ENCODE results near the gene ATP4A.
"Not testable (repeated sequence)": the region's sequence is repeated elsewhere in the genome, so short reads cannot be mapped to it uniquely, and the experiment has no call there.

The ATP4A gene

DNA sequence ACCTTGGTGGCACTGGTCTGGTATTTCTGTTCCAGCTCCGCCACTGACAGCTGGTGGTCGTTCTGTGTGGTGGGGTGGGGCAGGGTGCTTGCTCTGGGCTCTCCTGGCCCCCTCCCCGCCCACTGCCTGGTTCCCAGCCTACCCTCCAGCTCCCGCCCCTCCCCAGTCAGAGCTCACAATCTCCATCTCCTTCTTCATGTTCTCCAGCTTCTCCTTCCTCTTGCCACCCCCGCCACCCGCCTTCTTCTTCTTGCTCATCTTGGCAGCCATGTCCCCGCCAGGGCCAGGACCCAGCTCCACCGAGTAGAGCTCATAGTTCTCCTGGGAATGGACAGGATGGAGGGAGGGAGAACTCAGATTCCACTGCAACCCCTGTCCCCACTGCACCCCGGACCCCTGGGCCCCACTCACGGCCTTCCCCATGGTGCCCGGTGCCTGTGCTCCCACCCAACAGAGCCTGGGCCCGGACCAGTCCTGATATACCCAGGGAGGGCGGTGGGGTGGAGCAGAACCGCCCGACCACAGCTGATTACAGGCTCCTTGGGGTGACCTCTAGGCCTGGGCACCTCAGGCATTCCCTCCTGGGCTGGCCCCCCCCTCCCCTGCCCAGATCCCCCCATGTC lies at the start of gene ATP4A:
Gene ATP4A, minus strand, starts transcription at position 452 of the 623 bp plus-strand sequence. Its CDS starts 29 bp downstream, at position 423.
- no peak for DNase-seq

DNA sequence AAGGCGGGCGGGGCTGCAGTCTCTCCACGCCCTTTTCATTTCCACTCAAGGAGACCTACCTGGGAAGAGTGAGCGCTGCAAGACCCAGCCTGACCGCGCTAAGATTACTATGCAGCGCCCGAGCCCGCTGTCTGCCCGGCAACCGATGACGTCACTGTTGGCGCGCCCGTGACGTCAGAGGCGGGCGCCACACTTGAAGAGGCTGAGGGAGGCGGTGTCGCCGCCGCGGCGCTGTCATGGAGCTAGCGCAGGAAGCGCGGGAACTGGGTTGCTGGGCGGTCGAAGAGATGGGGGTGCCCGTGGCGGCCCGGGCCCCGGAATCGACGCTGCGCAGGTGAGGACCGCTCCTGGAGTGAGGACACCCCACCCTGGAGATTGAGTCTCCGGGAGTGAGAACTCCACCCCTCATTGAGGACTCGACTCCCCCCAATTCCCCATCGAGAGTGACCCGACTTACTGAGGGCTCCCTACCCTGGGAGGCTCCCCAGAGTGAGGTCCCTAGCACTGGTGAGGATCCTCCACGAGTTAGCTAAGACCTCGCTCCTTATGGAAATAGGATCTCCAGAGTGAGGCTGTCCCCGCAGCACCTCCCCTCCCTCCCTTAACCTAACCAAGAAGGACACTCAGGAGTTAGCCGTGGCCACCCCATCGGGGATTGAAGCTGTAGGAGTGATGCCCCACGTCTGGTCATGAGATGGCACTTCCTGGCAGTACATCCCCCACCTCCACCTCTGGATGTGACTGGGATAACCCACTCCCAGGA lies 49.3 kb upstream of the ATP4A start, which contains the start of gene HAUS5:
Gene HAUS5, plus strand, starts transcription at position 177 of the 763 bp plus-strand sequence. Its CDS starts 60 bp downstream, at position 237.
- peak; percentile 78 for DNase-seq

DNA sequence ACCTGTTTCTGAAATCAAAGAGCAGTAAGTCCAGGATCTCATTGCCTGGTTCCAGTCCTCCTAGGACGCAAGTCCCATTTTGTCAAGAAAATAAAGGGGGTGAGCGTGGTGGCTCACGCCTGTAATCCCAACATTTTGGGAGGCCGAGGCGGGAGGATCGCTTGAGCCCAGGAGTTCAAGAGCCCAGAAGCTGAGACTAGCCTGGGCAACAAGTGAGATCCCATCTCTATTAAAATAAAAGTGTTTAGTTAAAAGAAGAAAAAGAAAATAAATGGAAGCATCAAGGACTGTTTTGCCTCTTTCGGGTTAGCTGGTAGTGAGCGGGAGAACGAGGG lies 48.7 kb upstream of the ATP4A start:
- no peak for DNase-seq

DNA sequence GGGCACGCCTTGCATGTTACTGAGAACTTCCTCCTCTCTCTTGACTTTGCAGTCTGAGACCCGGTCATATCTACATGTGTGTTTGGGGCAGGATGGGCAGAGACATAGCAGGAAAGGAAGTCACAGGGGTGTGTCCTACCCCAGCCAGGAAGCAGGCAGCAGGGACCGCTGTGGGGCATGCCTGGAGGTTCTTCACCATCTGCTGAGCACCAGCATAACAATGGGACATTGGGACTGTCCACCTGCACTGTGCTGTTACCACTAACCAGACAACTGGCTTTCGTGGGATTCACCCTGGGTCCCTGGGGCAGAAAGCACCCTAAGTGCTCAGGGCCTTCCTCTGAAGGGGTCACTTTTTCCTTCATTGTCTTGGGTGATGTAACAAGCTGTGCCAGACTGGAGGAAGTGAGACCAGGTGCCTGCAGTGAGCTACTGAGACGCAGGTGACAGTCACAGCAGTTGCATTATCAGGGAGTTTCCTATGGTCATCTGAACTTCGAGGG lies 46.4 kb upstream of the ATP4A start:
- DNase-seq = no peak

DNA sequence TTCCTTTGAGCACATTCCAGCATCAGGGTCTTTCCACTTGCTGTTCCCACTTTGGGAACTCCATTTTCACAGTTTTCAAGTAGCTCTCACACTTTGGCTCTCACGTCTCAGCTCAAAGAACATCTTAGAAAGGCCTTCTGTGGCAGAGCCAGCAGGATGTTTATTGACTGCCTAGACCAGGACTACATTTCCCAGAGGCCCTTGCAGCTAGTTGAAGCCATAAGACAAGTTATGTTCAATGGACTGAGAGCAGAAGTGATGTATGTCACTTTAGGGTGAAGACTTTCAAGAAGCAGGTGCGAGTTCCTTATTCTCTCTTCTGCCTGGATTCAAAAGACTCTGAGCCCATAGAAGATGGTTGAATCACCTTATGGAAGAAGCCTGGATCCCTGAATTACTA lies 44.8 kb upstream of the ATP4A start:
- DNase-seq = no peak

DNA sequence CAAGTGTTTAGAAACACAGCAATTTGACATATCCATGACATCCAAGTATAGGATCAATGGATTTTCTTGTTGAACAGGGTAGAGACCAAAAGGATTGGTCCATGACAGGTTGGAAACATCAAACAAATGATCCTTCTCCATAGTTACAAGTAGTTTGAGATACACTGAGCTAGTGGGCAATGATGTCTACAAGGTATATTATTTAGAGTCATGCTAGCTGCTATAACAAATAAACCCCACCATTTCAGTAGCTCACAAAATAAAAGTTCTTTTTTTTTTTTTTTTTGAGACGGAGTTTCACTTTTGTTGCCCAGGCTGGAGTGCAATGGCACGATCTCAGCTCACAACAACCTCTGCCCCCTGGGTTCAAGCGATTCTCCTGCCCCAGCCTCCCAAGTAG lies 44.2 kb upstream of the ATP4A start:
- no peak for DNase-seq

DNA sequence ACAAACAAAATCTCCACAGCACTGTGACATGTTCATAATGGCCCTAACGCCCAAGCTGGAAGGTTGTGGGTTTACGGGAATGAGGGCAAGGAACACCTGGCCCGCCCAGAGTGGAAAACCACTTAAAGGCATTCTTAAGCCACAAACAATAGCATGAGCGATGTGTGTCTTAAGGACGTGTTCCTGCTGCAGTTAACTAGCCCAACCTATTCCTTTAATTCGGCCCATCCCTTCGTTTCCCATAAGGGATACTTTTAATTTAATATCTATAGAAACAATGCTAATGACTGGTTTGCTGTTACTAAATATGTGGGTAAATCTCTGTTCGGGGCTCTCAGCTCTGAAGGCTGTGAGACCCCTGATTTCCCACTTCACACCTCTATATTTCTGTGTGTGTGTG lies 43.7 kb upstream of the ATP4A start:
- not testable (repeated sequence) for DNase-seq

DNA sequence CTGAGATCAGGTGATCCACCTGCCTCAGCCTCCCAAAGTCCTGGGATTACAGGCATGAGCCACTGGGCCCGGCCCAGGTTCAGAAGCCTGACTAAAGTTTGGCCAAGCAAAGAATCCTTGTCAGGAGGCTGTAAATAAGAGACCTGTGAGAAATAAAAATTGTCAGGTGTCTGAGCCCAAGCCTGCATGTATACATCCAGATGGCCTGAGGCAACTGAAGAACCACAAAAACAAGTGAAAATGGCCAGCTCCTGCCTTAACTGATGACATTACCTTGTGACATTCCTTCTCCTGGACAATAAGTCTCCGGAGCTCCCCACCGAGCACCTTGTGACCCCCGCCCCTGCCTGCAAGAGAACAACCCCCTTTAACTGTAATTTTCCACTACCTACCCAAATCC lies 41.0 kb upstream of the ATP4A start:
- not testable (repeated sequence) for DNase-seq

DNA sequence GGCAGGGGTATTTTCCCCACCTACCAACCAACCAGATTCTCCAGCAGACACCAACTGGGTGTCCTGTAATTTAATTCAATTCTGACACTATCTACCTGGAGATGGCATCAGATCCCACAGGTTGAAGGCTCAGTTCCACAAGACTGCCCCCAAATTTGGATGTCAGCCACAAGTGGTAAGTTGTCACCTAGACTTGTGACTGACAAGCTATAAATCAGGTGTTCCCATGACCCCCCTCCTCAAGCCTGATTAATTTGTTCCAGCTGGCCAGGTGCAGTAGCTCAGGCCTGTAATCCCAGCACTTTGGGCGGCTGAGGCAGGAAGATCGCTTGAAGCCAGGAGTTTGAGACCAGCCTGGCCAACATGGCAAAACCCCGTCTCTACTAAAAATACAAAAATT lies 38.5 kb upstream of the ATP4A start:
- no peak for DNase-seq

DNA sequence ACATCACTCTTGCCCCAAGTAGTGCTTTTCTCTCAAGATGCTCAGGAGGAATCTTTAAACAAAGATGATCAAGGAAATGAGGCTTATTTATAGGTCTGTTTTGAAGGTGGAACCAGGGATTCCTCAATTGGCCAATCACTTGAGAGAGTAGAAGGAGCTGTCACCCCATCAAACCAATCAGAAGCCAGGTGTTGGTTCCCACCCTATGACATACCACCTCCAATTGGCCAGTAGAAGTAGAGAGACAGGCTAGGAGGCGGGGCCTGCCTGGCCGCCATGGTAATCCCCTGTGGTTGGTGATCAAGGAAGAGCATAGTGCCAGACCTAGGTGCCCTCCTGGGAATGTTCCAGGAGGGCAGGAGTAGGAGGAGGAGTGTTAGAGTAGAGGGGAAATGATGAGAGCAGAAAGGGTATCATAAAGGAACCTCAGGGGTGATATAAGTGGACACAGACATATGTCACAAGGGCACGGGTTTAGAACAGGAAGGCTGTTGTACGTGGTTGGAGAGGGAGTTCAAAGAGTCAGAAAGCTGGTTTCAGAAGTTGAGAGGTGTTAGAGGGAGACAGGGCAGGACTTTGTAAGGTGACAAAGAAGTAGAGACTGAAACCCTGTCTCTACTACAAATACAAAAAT lies 33.0 kb upstream of the ATP4A start:
- no peak for DNase-seq

DNA sequence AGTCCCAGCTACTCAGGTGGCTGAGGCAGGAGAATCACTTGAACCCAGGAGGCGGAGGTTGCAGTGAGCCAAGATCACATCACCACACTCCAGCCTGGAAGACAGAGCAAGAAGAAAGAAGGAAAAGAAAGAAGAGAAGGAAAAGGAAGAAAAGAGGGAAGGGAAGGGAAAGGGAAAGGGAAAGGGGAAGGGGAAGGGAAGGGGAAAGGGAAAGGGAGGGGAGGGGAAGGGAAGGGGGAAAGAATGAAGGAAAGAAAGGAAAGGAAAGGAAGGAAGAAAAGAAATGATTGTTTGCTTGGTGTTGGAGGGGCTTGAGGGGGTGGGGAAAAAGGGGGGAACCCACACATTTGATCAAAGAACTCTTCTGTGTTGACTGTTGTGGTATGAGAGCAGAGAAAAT lies 32.5 kb upstream of the ATP4A start:
- DNase-seq = no peak

DNA sequence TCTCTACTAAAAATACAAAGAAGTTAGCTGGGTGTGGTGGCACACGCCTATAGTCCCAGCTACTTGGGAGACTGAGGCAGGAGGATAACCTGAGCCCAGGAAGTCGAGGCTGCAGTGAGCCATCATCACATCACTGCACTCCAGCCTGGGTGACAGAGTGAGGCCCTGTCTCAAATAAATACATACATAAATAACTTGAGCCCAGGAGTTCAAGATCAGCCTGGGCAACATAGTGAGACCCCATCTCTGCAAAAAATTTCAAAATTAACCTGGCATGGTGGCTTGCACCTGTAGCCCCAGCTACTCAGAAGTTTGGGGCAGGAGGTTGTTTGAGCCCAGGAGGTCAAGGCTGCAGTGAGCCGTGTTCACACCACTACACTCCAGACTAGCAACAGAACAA lies 31.6 kb upstream of the ATP4A start:
- DNase-seq = not testable (repeated sequence)

DNA sequence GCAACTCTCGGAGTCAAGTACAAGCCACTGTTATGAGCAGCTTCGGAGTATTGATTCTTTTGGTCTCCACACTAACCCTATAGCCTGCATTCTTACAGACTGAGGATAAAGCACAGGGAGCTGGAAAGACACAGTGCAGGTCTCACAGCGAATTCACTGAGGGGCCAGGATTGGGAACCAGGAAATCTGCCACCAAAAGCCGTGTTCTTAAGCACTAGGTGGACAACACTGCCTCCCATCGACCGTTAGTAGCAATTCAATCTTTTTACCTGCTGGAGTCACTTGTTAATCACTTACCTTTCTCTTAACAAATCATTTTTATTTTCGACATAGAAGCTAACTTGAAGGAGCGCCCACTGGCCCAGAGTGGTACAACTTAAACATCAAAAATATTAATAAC lies 28.8 kb upstream of the ATP4A start:
- DNase-seq = peak; percentile 58

DNA sequence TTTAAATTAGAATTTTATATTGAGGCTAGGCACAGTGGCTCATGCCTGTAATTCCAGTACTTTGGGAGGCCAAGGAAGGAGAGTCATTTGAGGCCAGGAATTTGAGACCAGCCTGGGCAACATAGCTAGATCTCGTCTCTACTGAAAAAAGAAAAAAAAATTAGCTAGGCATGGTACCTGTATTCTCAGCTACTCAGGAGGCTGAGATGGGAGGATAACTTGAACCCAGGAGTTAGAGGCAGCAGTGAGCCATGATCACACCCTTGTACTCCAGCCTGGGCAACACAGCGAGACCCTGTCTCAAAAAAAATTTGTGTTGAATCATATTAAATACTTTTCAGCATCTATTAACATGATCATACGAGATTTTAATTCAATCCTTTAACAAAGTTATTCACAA lies 27.4 kb upstream of the ATP4A start:
- DNase-seq = no peak

DNA sequence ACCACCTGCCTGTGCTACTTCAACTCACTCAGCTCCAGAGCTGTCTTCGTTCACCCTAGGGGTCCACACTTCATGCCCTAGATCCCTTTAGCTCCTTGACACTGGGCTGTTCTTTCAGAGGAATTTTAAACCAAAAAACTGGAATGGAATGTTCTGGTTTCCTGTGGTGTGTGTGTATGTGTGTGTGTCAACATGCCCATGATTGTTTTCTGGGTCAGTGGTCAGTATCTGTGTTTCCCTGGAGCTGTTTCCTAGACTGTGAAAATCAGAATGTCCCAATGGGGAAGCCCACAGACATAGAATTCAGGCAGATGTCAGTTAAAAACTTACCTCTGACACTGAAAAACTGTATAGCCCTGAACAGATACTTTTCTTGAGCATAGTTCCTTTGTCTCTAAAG lies 23.9 kb upstream of the ATP4A start:
- no peak for DNase-seq

DNA sequence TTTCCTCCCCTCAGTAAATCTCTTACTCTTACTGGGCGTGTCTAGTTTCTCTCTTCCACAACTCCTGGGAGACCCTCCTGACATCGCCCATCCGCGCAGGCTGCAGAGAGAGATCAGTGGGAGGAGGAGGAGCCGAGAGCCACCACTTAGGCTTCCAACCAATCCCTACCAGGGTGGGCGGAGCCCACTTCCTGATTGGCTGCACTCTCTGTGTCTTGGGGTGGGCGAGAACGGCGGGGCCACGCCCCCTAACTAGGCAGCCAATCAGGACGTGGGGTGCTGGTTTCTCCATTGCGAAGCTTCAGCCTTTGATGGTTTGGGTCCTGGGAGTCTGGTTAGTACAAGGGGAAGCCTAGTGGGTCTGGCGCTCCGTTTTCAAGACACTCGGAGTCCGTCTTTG lies 22.4 kb upstream of the ATP4A start, which contains the start of gene PMIS2:
Gene PMIS2, plus strand, starts transcription at position 326 of the 400 bp plus-strand sequence. CDS start 87 bp downstream, outside the sequence.
- DNase-seq = no peak

DNA sequence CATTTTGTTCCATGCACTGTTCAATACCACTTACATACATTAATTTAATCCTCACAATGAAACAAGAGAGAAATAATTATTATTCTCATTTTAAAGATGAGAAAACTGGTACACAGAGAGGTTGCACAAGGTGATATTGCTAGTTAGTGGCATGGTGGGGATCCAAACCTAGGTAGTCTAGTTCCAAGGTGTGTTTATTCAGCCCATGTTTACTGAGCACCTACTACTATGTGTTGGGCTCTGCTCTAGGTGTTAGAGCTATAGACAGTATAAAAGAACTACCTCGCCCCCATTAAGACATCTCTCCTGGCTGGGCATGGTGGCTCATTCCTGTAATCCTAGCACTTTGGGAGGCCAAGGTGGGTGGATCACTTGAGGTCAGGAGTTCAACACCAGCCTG lies 19.3 kb upstream of the ATP4A start:
- no peak for DNase-seq

DNA sequence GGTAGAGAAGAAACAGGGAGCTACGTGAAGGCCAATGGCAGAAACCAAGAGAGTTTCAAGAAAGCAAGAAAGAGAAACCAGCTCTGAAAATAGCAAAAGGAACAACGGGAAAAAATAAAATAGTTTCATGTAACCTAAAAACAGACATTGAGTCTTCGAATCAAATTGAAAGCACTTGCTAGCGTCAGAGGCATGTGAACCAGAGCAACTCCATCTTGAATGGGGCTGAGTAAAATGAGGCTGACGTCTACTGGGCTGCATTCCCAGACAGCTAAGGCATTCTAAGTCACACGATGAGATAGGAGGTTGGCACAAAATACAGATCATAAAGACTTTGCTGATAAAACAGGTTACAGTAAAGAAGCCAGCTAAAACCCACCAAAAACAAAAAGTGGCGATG lies 15.2 kb upstream of the ATP4A start:
- no peak for DNase-seq

DNA sequence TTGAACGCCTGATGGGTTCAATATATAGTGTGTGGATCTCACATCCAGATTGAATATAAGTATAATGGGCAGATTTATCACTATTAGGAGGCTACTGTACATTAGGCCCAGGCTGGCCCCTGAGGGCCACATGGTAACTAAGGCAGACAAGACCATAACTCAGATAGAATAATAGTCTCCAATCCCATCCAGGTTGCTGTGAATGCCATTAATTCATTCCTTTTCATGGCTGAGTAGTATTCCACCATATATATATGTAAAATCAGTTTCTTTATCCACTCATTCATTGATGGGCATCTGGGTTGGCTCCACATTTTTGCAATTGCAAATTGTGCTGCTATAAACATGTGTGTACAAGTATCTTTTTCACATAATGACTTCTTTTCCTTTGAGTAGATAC lies 14.5 kb upstream of the ATP4A start:
- no peak for DNase-seq

DNA sequence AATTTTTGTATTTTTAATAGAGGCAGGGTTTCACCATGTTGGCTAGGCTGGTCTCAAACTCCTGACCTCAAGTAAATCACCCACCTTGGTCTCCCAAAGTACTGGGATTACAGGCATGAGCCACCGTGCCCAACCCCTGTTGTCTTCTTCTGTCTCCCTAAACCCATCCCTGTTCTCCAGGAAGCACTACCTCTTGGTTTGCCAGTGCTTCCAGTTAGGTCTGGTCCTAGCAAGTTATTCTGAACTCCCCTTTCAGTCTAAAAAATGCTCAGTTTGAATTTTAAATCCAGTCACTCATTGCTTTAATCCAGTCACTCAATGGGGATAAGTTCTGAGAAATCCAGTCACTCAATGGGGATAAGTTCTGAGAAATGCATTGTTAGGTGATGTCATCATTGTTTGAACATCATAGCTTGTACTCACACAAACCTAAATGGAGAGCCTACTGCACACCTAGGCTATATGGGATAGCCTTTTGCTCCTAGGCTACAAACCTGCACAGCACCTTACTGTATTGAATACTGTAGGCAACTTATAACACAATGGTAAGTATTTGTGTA lies 8.0 kb upstream of the ATP4A start:
- no peak for DNase-seq

DNA sequence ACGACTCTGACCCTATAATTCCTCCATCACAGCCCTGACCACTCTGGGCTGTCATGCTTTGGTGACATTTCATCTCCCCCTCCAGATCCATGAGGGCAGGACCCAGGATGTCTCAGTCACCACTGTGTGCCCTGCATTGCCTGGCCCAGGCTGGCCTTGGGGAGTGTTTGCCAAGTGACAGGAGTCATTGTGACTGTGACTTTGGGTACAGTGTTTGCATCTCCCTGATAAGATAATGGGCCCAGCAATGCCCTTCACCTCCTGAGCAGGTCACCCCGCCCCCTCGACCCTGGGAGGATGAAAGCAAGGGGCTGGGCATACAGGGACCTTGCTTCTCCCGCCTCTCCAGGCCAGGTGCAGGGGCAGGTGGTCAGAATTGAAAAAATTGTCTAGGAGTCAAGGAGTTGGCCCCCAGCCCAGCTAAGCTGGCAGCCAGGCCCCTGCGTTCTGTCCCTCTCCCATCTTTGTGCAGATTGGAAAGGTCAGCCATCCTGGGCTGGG lies 5.9 kb upstream of the ATP4A start:
- DNase-seq = no peak

DNA sequence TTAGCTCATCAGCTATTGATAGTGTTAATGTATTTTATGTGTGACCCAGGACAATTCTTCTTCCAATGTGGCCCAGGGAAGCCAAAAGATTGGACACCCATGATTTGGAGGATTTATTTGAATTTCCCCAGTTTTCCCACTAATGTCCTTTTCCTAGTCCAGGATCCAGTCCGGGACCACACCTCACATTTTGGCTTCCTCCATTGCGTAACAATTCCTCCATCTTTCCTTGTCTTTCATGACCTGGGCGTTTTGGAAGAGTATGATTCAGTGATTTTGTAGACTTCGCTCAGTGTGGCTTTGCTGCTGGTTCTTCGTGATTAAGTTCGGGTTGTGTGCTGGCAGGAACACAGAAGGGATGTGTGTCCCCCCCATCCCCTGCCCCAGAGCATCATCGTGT lies 3.3 kb upstream of the ATP4A start:
- no peak for DNase-seq

All from NCI-H1694 treated with DMSO at 0.1 percent for 48 hours (cell line).